GM18505 (cell line): ENCODE results near the gene SYMPK.
"Not testable (repeated sequence)": the region's sequence is repeated elsewhere in the genome, so short reads cannot be mapped to it uniquely, and the experiment has no call there.

ENCODE experiments used
- ATAC-seq: cut with Tn5 transposase; IDR thresholded peaks from one replicate; pipeline ENCODE4 v1.9.1; 2021; ENCODE audit not compliant: unreplicated experiment
- POLR2A ChIP-seq: IDR thresholded peaks from 4 replicates; pipeline ENCODE4 v1.6.1; 2011; ENCODE audit warnings: borderline replicate concordance; ENCODE audit not compliant: insufficient read depth, insufficient read length; ENCODE audit errors: extremely low read depth

Gene SYMPK

GRCh38 chr19:45881909-45882528 lies 19.1 kb upstream of the SYMPK start:
- no peak for ATAC-seq
- TF ChIP-seq POLR2A: no peak

DNA sequence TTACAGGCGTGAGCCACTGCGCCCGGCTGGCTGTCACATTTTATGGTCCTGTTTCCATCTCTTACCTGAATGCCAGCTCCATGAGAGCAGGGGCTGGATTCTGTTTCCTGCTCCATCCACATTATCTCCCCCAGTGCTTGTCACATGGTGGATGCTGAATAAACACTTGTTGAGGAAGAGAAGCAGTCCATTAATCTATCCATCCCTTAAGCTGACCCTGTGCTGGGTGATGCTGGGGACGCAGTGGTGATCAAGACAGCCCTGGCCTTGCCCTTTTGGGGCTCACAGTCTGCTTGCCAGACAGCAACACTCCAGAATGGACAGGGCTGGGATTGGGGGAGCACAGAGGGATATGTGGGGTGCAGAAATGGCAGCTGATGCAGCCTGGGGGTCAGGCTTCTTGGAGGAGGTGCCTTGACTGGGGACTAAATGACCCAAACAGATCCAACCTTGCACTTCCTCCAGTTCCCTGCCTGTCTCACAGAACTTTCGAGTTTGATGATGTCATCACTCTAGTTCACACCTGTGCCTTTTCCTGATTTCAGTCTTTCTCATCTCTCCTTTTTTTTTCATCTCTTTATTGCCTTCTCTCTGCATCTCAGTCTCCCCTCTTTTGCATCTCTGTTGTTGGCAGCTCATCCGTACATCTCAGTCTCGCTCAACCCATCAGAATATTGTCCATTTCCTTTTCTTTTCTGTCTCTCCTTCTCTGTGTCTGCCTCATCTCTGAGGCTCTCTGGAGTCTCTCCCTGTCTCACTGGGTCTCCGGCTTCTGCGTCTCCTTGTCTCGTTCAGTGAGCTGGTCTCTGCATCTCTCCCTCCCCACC lies 18.3 kb upstream of the SYMPK start:
- ATAC-seq: no peak
- TF ChIP-seq POLR2A: no peak

DNA sequence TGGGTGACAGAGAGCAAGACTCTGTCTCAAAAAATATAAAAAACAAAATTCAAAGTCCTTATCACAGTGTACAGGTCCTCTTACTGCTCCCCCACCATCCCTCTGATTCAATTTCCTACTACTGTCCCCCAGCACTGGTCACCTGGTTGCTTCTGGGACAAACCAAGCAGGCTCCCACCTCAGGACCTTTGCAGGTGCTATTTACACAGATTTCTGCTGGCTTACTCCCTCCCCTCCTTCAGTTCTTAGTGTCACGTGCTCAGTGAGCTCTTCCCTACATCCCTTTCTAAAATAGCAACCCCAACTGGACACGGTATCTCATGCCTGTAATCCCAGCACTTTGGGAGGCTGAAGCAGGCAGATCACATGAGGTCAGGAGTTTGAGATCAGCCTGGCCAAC lies 17.0 kb upstream of the SYMPK start:
- no peak for ATAC-seq
- TF ChIP-seq POLR2A: no peak

- TF ChIP-seq POLR2A: no peak
- ATAC-seq: no peak
Observed at GRCh38 chr19:45879055-45879454, 16.1 kb upstream of the SYMPK start.

GRCh38 chr19:45878043-45878794 lies 15.3 kb upstream of the SYMPK start:
- no peak for TF ChIP-seq POLR2A
- ATAC-seq: no peak

DNA sequence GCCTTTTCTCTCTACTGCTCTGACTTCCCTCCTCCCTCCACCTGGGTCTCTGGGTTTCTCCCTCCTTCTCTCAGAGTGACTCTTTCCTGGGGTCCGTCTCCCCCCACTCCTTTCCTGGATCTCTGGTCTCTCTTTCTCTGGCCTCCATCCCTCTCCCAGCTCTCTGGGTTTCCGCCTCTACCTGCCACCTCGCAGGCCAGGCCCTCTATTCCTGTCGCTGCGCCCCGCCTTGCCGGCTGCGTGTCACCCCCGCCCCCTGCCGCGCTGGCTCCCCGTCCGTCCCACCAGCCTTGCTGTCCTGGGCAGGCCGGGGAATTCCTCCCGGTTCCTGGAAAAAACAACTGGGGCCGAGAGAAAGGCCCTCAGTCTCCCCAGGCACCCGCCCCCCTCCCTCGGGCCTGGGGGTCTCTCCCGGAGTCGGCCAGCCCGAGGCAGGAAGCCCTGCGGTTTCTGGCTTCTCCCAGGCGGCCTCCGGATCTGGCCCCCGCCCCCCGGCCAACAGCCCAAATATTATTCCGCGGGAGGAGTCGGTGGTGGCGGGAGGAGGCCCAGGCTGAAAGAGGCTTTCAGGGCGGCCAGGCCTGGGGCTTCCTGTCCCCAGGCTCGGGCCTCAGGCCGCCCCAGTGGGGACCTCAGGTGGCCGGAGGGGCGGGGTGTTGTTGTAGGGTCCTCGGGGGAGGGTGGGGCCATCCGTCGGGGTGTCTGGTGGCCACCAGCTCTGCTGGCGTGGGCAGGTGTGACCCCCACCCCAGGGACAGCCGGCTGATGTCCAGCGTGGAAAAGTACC lies 13.7 kb upstream of the SYMPK start:
- peak; percentile 50 for TF ChIP-seq POLR2A
- no peak for ATAC-seq

DNA sequence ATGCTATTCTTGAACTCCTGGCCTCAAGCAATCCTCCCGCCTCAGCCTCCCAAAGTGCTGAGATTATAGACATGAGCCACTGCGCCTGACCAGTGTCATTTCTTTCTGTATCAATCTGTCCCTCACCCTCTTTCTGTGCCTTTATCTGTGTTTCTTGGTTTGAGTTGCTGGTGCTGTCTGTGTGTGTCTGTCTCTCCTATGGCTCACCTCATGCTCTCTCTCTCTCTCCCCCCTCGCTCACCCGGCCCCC lies 13.1 kb upstream of the SYMPK start:
- ATAC-seq: no peak
- no peak for TF ChIP-seq POLR2A

GRCh38 chr19:45874620-45874966 lies 11.6 kb upstream of the SYMPK start:
- no peak for TF ChIP-seq POLR2A
- no peak for ATAC-seq

GRCh38 chr19:45873219-45873772 lies 10.3 kb upstream of the SYMPK start:
- no peak for TF ChIP-seq POLR2A

GRCh38 chr19:45872095-45872919 lies 9.4 kb upstream of the SYMPK start:
- TF ChIP-seq POLR2A: no peak
- no peak for ATAC-seq

More at GRCh38 chr19:45873219-45873772, 10.3 kb upstream of the SYMPK start:
- ATAC-seq: no peak

DNA sequence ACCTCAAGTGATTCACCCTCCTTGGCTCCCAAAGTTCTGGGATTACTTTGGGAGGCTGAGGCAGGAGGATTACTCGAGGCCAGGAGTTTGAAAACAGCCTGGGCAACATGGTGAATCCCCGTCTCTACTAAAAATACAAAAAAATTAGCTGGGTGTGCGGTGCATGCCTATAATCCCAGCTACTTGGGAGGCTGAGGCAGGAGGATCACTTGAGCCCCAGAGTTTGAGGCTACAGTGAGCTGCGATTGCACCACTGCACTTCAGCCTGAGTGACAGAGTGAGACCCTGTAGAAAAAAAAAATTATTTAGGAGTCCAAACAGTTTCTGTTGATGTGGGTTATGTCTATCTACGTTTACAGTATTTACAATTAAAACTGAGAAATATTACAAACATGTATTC lies 7.9 kb upstream of the SYMPK start:
- ATAC-seq: no peak
- no peak for TF ChIP-seq POLR2A

DNA sequence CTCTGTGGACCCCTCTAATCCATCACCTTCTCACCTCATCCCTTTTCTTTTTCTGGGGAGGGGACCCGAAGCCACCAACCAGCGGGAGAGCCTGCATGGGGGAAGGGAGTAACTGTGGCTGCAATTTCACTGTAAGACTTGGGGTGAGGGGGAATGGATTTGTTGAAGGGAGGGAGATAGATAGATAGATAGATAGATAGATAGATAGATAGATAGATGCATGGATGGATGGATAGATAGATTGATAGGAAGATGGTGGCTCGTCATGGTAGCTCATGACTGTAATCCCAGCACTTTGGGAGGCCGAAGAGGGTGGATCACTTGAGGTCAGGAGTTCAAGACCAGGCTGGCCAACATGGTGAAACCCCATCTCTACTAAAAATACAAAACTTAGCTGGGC lies 4.3 kb upstream of the SYMPK start:
- not testable (repeated sequence) for ATAC-seq

- no peak for TF ChIP-seq POLR2A
- no peak for ATAC-seq
Observed at GRCh38 chr19:45866400-45867176, 3.6 kb upstream of the SYMPK start.
